ENCODE measurements around the gene TGFA. TPM values are rescaled to one million over a fixed set of nuclear protein-coding genes. Genes with fewer than 3 reads are reported as not detected.

TGFA gene
- total and polyA plus RNA-seq, 2 donors from 2014 or later: 8.3 to 30.8 TPM

DNA sequence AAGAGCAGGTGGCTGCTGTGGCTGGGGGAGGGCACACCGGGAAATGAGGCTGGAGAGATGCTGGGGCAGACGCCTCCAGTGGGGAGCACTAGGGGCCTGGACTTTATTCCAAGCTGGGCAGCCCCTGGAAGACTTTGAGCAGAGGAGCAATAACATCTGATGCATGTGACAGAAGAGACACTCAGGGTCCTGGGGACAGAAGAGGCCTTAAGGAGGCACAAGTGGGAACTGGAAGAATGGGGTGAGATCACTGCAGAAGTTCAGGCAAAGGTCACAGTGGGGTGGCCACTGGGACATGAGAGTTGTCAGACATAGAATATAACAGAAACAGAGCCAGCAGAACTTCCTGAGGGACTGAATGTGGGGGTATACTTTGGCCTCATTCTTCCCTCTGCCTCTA, 24.0 kb downstream of the TGFA start:
- H3K9ac ChIP-seq (ENCODE audit: low read length in 3 of 3): no peak overlapping the region
- H3K4me3 ChIP-seq (ENCODE audit: low read length in 3 of 3): no peak overlapping the region
- no peak for FAIRE-seq
- H3K27me3 ChIP-seq (ENCODE audit: control insufficient read depth, insufficient read depth, low read length): no peaks in the 10 kb centered on the region
- no peaks in the 10 kb centered on the region for H3K9me3 ChIP-seq (ENCODE audit: control insufficient read depth in 2 of 3, insufficient read depth in 1 of 3, low read length in 3 of 3)
- H3K27ac ChIP-seq (ENCODE audit: low read depth in 2 of 2, low read length in 2 of 2): no peak overlapping the region
- TF ChIP-seq CTCF (IDR thresholded peaks at IDR 0.05; ENCODE audit: borderline replicate concordance, extremely low read depth, insufficient read depth): no peak
- H3K4me1 ChIP-seq (ENCODE audit: control insufficient read depth in 2 of 3, insufficient read depth in 2 of 3, low read depth in 1 of 3, low read length in 3 of 3): peaks cover 2 to 32% (median 14%) of the 10 kb centered on the region in 3 donors
- no peaks in the 10 kb centered on the region for H3K36me3 ChIP-seq (ENCODE audit: control insufficient read depth in 2 of 3, insufficient read depth in 3 of 3, low read length in 3 of 3)
- intact Hi-C loops (cut with DNase I): no loop called here
- DNase-seq: no peak

DNA sequence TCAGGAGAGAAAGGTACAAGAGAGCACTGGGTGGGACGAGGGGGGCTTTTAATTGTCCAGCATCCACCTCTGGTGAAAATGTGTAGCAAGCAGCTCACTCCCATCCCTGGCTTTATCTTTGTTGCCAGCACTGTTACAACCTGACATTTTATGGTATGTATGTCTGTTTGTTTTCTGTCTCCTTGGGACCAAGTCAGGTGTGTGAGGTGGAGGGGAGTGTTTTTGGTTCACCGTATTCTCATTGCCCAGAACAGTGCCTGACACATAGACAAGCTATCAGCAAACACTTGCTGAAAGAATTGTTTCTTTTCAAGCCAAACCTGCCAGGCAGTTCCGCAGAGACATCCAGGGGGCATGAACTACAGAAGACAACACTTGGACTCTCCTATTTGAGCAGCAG, 24.7 kb downstream of the TGFA start:
- Histone ChIP-seq H3K36me3 (ENCODE audit: control insufficient read depth in 2 of 3, insufficient read depth in 3 of 3, low read length in 3 of 3) (no peaks in the 10 kb centered on the region), H3K4me1 (ENCODE audit: control insufficient read depth in 2 of 3, insufficient read depth in 2 of 3, low read depth in 1 of 3, low read length in 3 of 3) (peaks cover 2 to 39% (median 16%) of the 10 kb centered on the region in 3 donors), H3K4me3 (ENCODE audit: low read length in 3 of 3) (no peak overlapping the region), H3K27ac (ENCODE audit: low read depth in 2 of 2, low read length in 2 of 2) (no peak overlapping the region), H3K9ac (ENCODE audit: low read length in 3 of 3) (no peak overlapping the region), H3K9me3 (ENCODE audit: control insufficient read depth in 2 of 3, insufficient read depth in 1 of 3, low read length in 3 of 3) (no peaks in the 10 kb centered on the region), H3K27me3 (ENCODE audit: control insufficient read depth, insufficient read depth, low read length) (no peaks in the 10 kb centered on the region)
- intact Hi-C loops (cut with DNase I): no loop called here
- FAIRE-seq (no peak), DNase-seq (no peak)
- TF ChIP-seq CTCF (IDR thresholded peaks at IDR 0.05; ENCODE audit: borderline replicate concordance, extremely low read depth, insufficient read depth): no peak

DNA sequence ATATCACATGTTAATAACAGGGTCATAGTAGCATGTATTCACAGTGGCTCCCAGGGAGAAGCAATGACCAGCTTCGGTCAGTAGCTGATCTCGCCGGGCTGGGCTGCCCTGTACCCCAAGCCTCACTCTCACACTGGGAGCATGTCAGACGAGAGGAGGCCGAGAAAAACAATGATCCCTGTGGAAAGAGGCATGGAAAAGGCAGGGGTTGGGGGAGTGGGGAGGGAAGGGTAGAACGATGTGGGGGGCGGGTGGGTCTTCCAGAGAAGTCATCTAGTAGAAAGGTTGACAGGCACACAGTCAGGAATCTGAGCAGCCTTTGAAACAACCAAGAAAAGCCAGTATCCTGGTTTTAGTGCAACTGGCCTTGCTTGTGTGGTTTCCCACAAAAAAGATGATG, 25.4 kb downstream of the TGFA start:
- no peak overlapping the region for H3K4me3 ChIP-seq (ENCODE audit: low read length in 3 of 3)
- TF ChIP-seq CTCF (IDR thresholded peaks at IDR 0.05; ENCODE audit: borderline replicate concordance, extremely low read depth, insufficient read depth): no peak
- peak overlapping the region in 1 of 2 donors; percentile 17 for H3K27ac ChIP-seq (ENCODE audit: low read depth in 2 of 2, low read length in 2 of 2)
- DNase-seq (no peak), FAIRE-seq (no peak)
- H3K27me3 ChIP-seq (ENCODE audit: control insufficient read depth, insufficient read depth, low read length): no peaks in the 10 kb centered on the region
- H3K36me3 ChIP-seq (ENCODE audit: control insufficient read depth in 2 of 3, insufficient read depth in 3 of 3, low read length in 3 of 3): no peaks in the 10 kb centered on the region
- H3K9ac ChIP-seq (ENCODE audit: low read length in 3 of 3): no peak overlapping the region
- intact Hi-C loops (cut with DNase I): no loop called here
- H3K4me1 ChIP-seq (ENCODE audit: control insufficient read depth in 2 of 3, insufficient read depth in 2 of 3, low read depth in 1 of 3, low read length in 3 of 3): peaks cover 0 to 35% (median 20%) of the 10 kb centered on the region in 3 donors
- no peaks in the 10 kb centered on the region for H3K9me3 ChIP-seq (ENCODE audit: control insufficient read depth in 2 of 3, insufficient read depth in 1 of 3, low read length in 3 of 3)

DNA sequence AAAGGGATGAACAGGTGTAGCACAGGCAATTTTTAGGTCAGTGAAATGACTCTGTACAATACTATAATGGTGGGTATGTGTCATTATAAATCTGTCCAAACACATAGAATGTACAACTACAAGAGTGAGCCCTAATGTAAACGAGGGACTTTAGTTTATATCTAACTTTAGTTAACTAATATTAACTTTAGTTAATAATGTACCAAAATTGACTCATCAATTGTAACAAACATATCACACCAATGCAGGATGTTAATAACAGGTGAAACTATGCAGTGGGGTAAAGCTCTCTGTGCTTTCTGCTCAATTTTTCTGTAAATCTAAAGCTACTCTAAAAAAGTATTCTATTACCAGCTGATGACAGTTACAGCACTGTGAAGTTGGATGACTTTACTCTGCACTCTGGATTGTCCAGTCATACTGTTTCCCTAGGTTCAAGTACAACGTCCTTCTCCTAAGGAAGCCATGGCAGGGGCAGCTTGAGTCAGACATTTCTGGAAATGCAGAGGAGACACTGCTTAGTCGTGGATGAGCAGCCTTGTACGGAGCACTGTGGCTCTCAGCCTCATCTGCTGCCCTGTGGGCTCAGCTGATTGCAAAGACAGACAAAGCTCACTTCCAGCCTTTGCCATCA, 26.1 kb downstream of the TGFA start:
- FAIRE-seq (no peak), DNase-seq (no peak)
- TF ChIP-seq CTCF (IDR thresholded peaks at IDR 0.05; ENCODE audit: borderline replicate concordance, extremely low read depth, insufficient read depth): no peak
- H3K9me3 ChIP-seq (ENCODE audit: control insufficient read depth in 2 of 3, insufficient read depth in 1 of 3, low read length in 3 of 3): no peaks in the 10 kb centered on the region
- peak overlapping the region in 1 of 2 donors; percentile 17 for H3K27ac ChIP-seq (ENCODE audit: low read depth in 2 of 2, low read length in 2 of 2)
- H3K9ac ChIP-seq (ENCODE audit: low read length in 3 of 3): no peak overlapping the region
- H3K36me3 ChIP-seq (ENCODE audit: control insufficient read depth in 2 of 3, insufficient read depth in 3 of 3, low read length in 3 of 3): no peaks in the 10 kb centered on the region
- intact Hi-C loops (cut with DNase I): no loop called here
- H3K4me3 ChIP-seq (ENCODE audit: low read length in 3 of 3): peak overlapping the region in 1 of 3 donors; percentile 18
- peaks cover 0 to 35% (median 21%) of the 10 kb centered on the region in 3 donors for H3K4me1 ChIP-seq (ENCODE audit: control insufficient read depth in 2 of 3, insufficient read depth in 2 of 3, low read depth in 1 of 3, low read length in 3 of 3)
- no peaks in the 10 kb centered on the region for H3K27me3 ChIP-seq (ENCODE audit: control insufficient read depth, insufficient read depth, low read length)

All from kidney (tissue), 14 donors.